ENCODE measurements around the gene LKAAEAR1. TPM values are rescaled to one million over a fixed set of nuclear protein-coding genes. Genes with fewer than 3 reads are reported as not detected.
A peak's percentile ranks its signal among the peaks of the same experiment; 100 is the strongest.

LKAAEAR1 gene
- total and polyA plus RNA-seq, 2 of the 13 experiments (the other 11 are each of a cell fraction or from before 2014, with no cell fraction given) = not detected

GRCh38 chr20:64040231-64041039, 43.8 kb downstream of the LKAAEAR1 start:
- peak overlapping the region; percentile 45 for H3K27ac ChIP-seq (ENCODE audit: extremely low read length, insufficient read depth, low read length)
- in situ Hi-C loops (cut with HindIII; ENCODE audit: extremely low pct_ligation_motif_present, low pct_unique_long_range_greater_than_20kb) = no loop called here
- TF ChIP-seq SYNCRIP (IDR thresholded peaks at IDR 0.05; ENCODE audit: insufficient read depth, low read depth, low read length) (no peak), HMG20A (CRISPR knock-in tag; IDR thresholded peaks at IDR 0.05; ENCODE audit: borderline replicate concordance) (no peak; the same call in 1 of the 2 replicates), ZNF468 (CRISPR knock-in tag; IDR thresholded peaks at IDR 0.05) (peak; percentile 83; the same call in 1 of the 2 replicates), RBFOX2 (IDR thresholded peaks at IDR 0.05; ENCODE audit: low read depth, low read length) (peak; percentile 61), SNAI1 (CRISPR knock-in tag; IDR thresholded peaks at IDR 0.05; ENCODE audit: borderline replicate concordance) (0 out of 2 replicates have a peak, but pooled peaks have one; percentile 37), ZNF703 (CRISPR knock-in tag; IDR thresholded peaks at IDR 0.05; ENCODE audit: borderline replicate concordance) (no peak), PHB2 (IDR thresholded peaks at IDR 0.05; ENCODE audit: partially characterized antibody) (no peak), CSRNP1 (CRISPR knock-in tag; IDR thresholded peaks at IDR 0.05) (0 out of 2 replicates have a peak, but pooled peaks have one; percentile 9), MZF1 (CRISPR knock-in tag; IDR thresholded peaks at IDR 0.05; ENCODE audit: borderline replicate concordance) (no peak), ZNF354B (CRISPR knock-in tag; IDR thresholded peaks at IDR 0.05) (no peak), NFYB (CRISPR knock-in tag; IDR thresholded peaks at IDR 0.05) (peak; percentile 6; the same call in 1 of the 2 replicates), ARID2 (CRISPR knock-in tag; IDR thresholded peaks at IDR 0.05; ENCODE audit: borderline replicate concordance) (no peak), ZNF891 (CRISPR knock-in tag; IDR thresholded peaks at IDR 0.05) (no peak; the same call in 1 of the 2 replicates), MEIS1 (CRISPR knock-in tag; IDR thresholded peaks at IDR 0.05; ENCODE audit: borderline replicate concordance) (no peak), ZKSCAN1 (IDR thresholded peaks at IDR 0.05; ENCODE audit: low read length) (no peak)
- TF ChIP-seq, protein P1, sequence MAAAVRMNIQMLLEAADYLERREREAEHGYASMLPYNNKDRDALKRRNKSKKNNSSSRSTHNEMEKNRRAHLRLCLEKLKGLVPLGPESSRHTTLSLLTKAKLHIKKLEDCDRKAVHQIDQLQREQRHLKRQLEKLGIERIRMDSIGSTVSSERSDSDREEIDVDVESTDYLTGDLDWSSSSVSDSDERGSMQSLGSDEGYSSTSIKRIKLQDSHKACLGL (CRISPR knock-in tag; IDR thresholded peaks at IDR 0.05) = peak; percentile 52
- TF ChIP-seq, protein P2, sequence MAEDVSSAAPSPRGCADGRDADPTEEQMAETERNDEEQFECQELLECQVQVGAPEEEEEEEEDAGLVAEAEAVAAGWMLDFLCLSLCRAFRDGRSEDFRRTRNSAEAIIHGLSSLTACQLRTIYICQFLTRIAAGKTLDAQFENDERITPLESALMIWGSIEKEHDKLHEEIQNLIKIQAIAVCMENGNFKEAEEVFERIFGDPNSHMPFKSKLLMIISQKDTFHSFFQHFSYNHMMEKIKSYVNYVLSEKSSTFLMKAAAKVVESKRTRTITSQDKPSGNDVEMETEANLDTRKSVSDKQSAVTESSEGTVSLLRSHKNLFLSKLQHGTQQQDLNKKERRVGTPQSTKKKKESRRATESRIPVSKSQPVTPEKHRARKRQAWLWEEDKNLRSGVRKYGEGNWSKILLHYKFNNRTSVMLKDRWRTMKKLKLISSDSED (CRISPR knock-in tag; IDR thresholded peaks at IDR 0.05) = peak; percentile 81; the same call in 1 of the 2 replicates
- TF ChIP-seq, protein P3, sequence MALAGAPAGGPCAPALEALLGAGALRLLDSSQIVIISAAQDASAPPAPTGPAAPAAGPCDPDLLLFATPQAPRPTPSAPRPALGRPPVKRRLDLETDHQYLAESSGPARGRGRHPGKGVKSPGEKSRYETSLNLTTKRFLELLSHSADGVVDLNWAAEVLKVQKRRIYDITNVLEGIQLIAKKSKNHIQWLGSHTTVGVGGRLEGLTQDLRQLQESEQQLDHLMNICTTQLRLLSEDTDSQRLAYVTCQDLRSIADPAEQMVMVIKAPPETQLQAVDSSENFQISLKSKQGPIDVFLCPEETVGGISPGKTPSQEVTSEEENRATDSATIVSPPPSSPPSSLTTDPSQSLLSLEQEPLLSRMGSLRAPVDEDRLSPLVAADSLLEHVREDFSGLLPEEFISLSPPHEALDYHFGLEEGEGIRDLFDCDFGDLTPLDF (CRISPR knock-in tag; IDR thresholded peaks at IDR 0.05) = no peak

More at GRCh38 chr20:64040231-64041039, 43.8 kb downstream of the LKAAEAR1 start:
- 22% methylated on average over 12 of the region's 12 CpGs for WGBS (ENCODE audit: low lambda C conversion rate)
- FAIRE-seq (no peak), ATAC-seq (peak; percentile 30), DNase-seq (ENCODE audit: low spot score) (no peak)
- H3K4me3 ChIP-seq (replicated peaks in 1 of 3; ENCODE audit: insufficient read depth in 1 of 3, low read depth in 2 of 3, low read length in 3 of 3) = peak overlapping the region; percentile 3 to 89 (median 89); a peak in 5 of 6 replicates
- no peaks in the 10 kb centered on the region for H3K27me3 ChIP-seq (ENCODE audit: control insufficient read depth in 1 of 2, insufficient read depth in 2 of 2, low read length in 2 of 2)
- H3K9ac ChIP-seq (ENCODE audit: insufficient read depth, low read depth, low read length) = peak overlapping the region; percentile 86
- H3K9me3 ChIP-seq (ENCODE audit: low read length) = no peaks in the 10 kb centered on the region
- H3K79me2 ChIP-seq (ENCODE audit: insufficient read depth, low read length) = peaks cover 18% of the 10 kb centered on the region
- ChIA-PET POLR2A (interaction anchor here (1.0 to 10.1 kb wide), 5 partner anchors 13 to 67 kb away, joined by 3 to 252 read pairs (median 39); partner anchors contain the start of genes PRPF6, SAMD10, SOX18 and TCEA2), CTCF (ENCODE audit: low intra/inter-chr PET ratio, low total read pairs) (no interaction called here)
- peak overlapping the region; percentile 94 for H3K4me2 ChIP-seq (ENCODE audit: low read depth, low read length)
- H2AFZ ChIP-seq (ENCODE audit: low read length) = no peak overlapping the region
- H4K20me1 ChIP-seq (ENCODE audit: insufficient read depth, low read length) = no peaks in the 10 kb centered on the region
- no peaks in the 10 kb centered on the region for H3K36me3 ChIP-seq (replicated peaks in 1 of 2; ENCODE audit: control insufficient read depth in 1 of 2, insufficient read depth in 2 of 2, low read length in 2 of 2)
- H3K4me1 ChIP-seq (ENCODE audit: insufficient read depth, low read length) = peaks cover 76% of the 10 kb centered on the region
- BruUV-seq (replicated peaks) = no TSS peak
- intact Hi-C loops (cut with micrococcal nuclease; ENCODE audit: unreplicated experiment) = no loop called here

All from HepG2 (cell line).